ENCODE results near the gene CHRNA1.
A peak's percentile ranks its signal among the peaks of the same experiment; 100 is the strongest.

The CHRNA1 gene

DNA sequence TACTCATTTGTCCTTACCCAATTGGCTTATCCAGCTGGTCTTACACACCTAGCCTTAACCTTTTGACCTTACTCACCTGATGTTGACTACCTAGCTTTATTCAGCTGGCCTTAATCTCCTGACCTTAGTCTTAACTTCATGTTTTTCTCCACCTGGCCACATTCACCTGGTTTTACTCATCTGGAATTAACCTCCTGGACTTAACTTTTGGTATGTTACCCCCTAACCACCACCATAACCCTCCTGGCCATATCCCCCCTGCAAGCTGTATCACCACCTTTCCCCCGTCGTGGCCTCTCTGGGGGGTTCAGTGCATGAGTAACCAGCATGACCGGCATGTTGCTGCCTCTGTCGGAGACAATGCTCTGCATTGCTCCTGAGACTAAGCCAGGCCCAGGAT is 45.7 kb downstream of the CHRNA1 start:
- no peak overlapping the region for H3K18ac ChIP-seq (ENCODE audit: low read length)
- no peak overlapping the region for H2BK120ac ChIP-seq (ENCODE audit: insufficient read depth, low read length, poor library complexity)
- no peak overlapping the region for H4K8ac ChIP-seq (ENCODE audit: low read depth, low read length)
- no peak overlapping the region for H2BK5ac ChIP-seq (ENCODE audit: low read depth, low read length, poor library complexity)
- H3K27ac ChIP-seq (ENCODE audit: low read depth, low read length), result no peak overlapping the region
- H2AK5ac ChIP-seq (ENCODE audit: low read length), result no peak overlapping the region
- H3K27me3 ChIP-seq (ENCODE audit: insufficient read depth, low read length), result no peaks in the 10 kb centered on the region
- H3K79me2 ChIP-seq (ENCODE audit: control insufficient read depth, insufficient read depth, low read length, poor library complexity), result no peaks in the 10 kb centered on the region
- H3K79me1 ChIP-seq (ENCODE audit: low read length), result no peaks in the 10 kb centered on the region
- WGBS (ENCODE audit: extremely low coverage, insufficient coverage, insufficient read length), result no CpG with 5 or more reads among the region's 4 CpGs
- no peak overlapping the region for H4K12ac ChIP-seq (ENCODE audit: low read depth, low read length)
- H2BK12ac ChIP-seq (ENCODE audit: low read length), result no peak overlapping the region
- H3K4me1 ChIP-seq (ENCODE audit: control insufficient read depth in 1 of 2, insufficient read depth in 2 of 2, low read length in 2 of 2), result no peaks in the 10 kb centered on the region
- H2AFZ ChIP-seq (ENCODE audit: insufficient read depth, low read length, poor library complexity), result no peak overlapping the region
- no peak overlapping the region for H3K14ac ChIP-seq (ENCODE audit: low read length)
- no peak overlapping the region for H3K9ac ChIP-seq (ENCODE audit: low read length)
- peak; percentile 59 to 69 for DNase-seq
- no peak overlapping the region for H3K4me2 ChIP-seq (ENCODE audit: low read length)
- no peak overlapping the region for H3K4ac ChIP-seq (ENCODE audit: low read depth, low read length)
- no peaks in the 10 kb centered on the region for H3K36me3 ChIP-seq (ENCODE audit: control insufficient read depth in 1 of 2, insufficient read depth in 2 of 2, low read length in 2 of 2)
- H3K23ac ChIP-seq (ENCODE audit: low read length), result no peak overlapping the region
- H4K91ac ChIP-seq (ENCODE audit: low read depth, low read length), result no peak overlapping the region
- H3K9me3 ChIP-seq (ENCODE audit: insufficient read depth, low read depth, low read length), result no peaks in the 10 kb centered on the region
- no peak overlapping the region for H3K4me3 ChIP-seq (ENCODE audit: low read depth, low read length)

DNA sequence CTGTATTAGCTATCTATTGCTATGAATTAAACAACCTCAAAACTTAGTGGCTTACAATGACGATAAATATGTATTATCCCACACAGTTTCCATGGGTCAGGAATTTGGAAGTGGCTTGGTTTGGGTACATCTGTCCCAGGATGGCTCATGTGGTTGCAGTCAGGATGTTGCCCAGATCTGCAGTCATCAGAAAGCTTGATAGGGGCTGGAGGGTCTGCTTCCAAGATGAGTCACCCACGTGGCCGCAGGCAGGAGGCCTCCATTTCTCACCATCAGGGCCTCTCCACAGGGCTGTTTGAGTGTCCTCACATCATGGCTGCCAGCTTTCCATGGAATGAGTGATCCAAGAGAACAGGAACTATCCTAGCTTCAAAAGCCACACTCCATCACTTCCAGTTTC is 46.4 kb downstream of the CHRNA1 start:
- H4K12ac ChIP-seq (ENCODE audit: low read depth, low read length), result no peak overlapping the region
- no peak overlapping the region for H2AFZ ChIP-seq (ENCODE audit: insufficient read depth, low read length, poor library complexity)
- H3K27ac ChIP-seq (ENCODE audit: low read depth, low read length), result no peak overlapping the region
- no peak overlapping the region for H3K4me2 ChIP-seq (ENCODE audit: low read length)
- no peaks in the 10 kb centered on the region for H3K4me1 ChIP-seq (ENCODE audit: control insufficient read depth in 1 of 2, insufficient read depth in 2 of 2, low read length in 2 of 2)
- peak; percentile 62 to 71 for DNase-seq
- H2BK12ac ChIP-seq (ENCODE audit: low read length), result no peak overlapping the region
- H3K9ac ChIP-seq (ENCODE audit: low read length), result no peak overlapping the region
- no peak overlapping the region for H3K4me3 ChIP-seq (ENCODE audit: low read depth, low read length)
- H4K8ac ChIP-seq (ENCODE audit: low read depth, low read length), result no peak overlapping the region
- no peak overlapping the region for H3K23ac ChIP-seq (ENCODE audit: low read length)
- no peaks in the 10 kb centered on the region for H3K36me3 ChIP-seq (ENCODE audit: control insufficient read depth in 1 of 2, insufficient read depth in 2 of 2, low read length in 2 of 2)
- H3K79me1 ChIP-seq (ENCODE audit: low read length), result no peaks in the 10 kb centered on the region
- no peak overlapping the region for H3K14ac ChIP-seq (ENCODE audit: low read length)
- no peaks in the 10 kb centered on the region for H3K79me2 ChIP-seq (ENCODE audit: control insufficient read depth, insufficient read depth, low read length, poor library complexity)
- H2BK120ac ChIP-seq (ENCODE audit: insufficient read depth, low read length, poor library complexity), result no peak overlapping the region
- H3K9me3 ChIP-seq (ENCODE audit: insufficient read depth, low read depth, low read length), result no peaks in the 10 kb centered on the region
- H2AK5ac ChIP-seq (ENCODE audit: low read length), result no peak overlapping the region
- no peaks in the 10 kb centered on the region for H3K27me3 ChIP-seq (ENCODE audit: insufficient read depth, low read length)
- H4K91ac ChIP-seq (ENCODE audit: low read depth, low read length), result no peak overlapping the region
- no peak overlapping the region for H2BK5ac ChIP-seq (ENCODE audit: low read depth, low read length, poor library complexity)
- H3K4ac ChIP-seq (ENCODE audit: low read depth, low read length), result no peak overlapping the region
- H3K18ac ChIP-seq (ENCODE audit: low read length), result no peak overlapping the region
- WGBS (ENCODE audit: extremely low coverage, insufficient coverage, insufficient read length), result no CpG with 5 or more reads among the region's 3 CpGs

DNA sequence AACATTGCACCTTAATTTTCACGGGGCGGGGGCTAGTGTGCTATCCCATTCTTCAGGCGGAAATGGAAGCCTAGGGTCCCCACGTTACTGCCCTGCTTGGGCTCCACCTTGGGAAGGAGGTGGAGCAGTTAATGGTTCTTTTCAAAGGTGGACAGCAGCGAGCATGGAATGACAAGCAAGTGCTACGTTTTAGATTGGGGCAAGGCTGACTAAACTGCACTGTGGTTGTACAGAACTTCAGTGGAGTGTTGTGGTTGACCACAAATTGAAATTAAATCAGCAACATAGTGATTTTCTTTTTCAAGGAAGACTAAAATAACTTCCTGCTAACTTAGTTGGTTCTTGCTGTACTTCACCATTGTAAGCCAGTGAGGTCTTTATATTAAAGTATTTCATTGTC is 47.0 kb downstream of the CHRNA1 start:
- no peak overlapping the region for H3K4ac ChIP-seq (ENCODE audit: low read depth, low read length)
- no CpG with 5 or more reads among the region's 6 CpGs for WGBS (ENCODE audit: extremely low coverage, insufficient coverage, insufficient read length)
- no peak overlapping the region for H4K91ac ChIP-seq (ENCODE audit: low read depth, low read length)
- no peak overlapping the region for H2AK5ac ChIP-seq (ENCODE audit: low read length)
- no peak overlapping the region for H3K4me2 ChIP-seq (ENCODE audit: low read length)
- H3K27me3 ChIP-seq (ENCODE audit: insufficient read depth, low read length), result no peaks in the 10 kb centered on the region
- no peak overlapping the region for H3K23ac ChIP-seq (ENCODE audit: low read length)
- H3K79me2 ChIP-seq (ENCODE audit: control insufficient read depth, insufficient read depth, low read length, poor library complexity), result no peaks in the 10 kb centered on the region
- no peak overlapping the region for H4K8ac ChIP-seq (ENCODE audit: low read depth, low read length)
- no peak for DNase-seq
- H3K27ac ChIP-seq (ENCODE audit: low read depth, low read length), result no peak overlapping the region
- H3K4me3 ChIP-seq (ENCODE audit: low read depth, low read length), result no peak overlapping the region
- no peak overlapping the region for H2BK5ac ChIP-seq (ENCODE audit: low read depth, low read length, poor library complexity)
- no peak overlapping the region for H2AFZ ChIP-seq (ENCODE audit: insufficient read depth, low read length, poor library complexity)
- H3K14ac ChIP-seq (ENCODE audit: low read length), result no peak overlapping the region
- H3K79me1 ChIP-seq (ENCODE audit: low read length), result no peaks in the 10 kb centered on the region
- H3K9ac ChIP-seq (ENCODE audit: low read length), result no peak overlapping the region
- no peaks in the 10 kb centered on the region for H3K36me3 ChIP-seq (ENCODE audit: control insufficient read depth in 1 of 2, insufficient read depth in 2 of 2, low read length in 2 of 2)
- no peaks in the 10 kb centered on the region for H3K4me1 ChIP-seq (ENCODE audit: control insufficient read depth in 1 of 2, insufficient read depth in 2 of 2, low read length in 2 of 2)
- no peak overlapping the region for H3K18ac ChIP-seq (ENCODE audit: low read length)
- no peak overlapping the region for H4K12ac ChIP-seq (ENCODE audit: low read depth, low read length)
- no peak overlapping the region for H2BK120ac ChIP-seq (ENCODE audit: insufficient read depth, low read length, poor library complexity)
- no peak overlapping the region for H2BK12ac ChIP-seq (ENCODE audit: low read length)
- no peaks in the 10 kb centered on the region for H3K9me3 ChIP-seq (ENCODE audit: insufficient read depth, low read depth, low read length)

DNA sequence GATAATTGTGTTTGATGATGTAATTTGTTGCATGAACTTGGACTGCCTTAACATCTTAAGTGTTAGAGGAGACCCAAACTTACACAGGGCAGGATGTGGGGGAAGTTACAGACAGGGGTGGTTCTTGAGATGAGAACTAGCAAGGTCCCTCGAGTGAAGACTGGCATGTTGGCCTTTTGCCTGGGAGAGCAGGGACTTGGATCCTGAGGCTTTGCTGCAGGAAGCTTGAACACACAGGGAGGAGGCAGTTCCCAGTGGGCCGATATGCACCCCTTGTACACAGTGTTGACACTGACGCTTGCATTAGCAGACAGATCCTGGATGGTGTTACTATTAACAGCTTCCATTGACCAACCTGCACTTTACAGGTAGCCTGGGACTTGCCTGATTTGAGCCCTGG is 47.5 kb downstream of the CHRNA1 start:
- Histone ChIP-seq H3K9ac (ENCODE audit: low read length) (no peak overlapping the region), H3K4me2 (ENCODE audit: low read length) (no peak overlapping the region), H3K4me1 (ENCODE audit: control insufficient read depth in 1 of 2, insufficient read depth in 2 of 2, low read length in 2 of 2) (no peaks in the 10 kb centered on the region), H3K4ac (ENCODE audit: low read depth, low read length) (no peak overlapping the region), H3K18ac (ENCODE audit: low read length) (no peak overlapping the region), H3K23ac (ENCODE audit: low read length) (no peak overlapping the region), H3K27me3 (ENCODE audit: insufficient read depth, low read length) (no peaks in the 10 kb centered on the region), H2AK5ac (ENCODE audit: low read length) (no peak overlapping the region), H2BK120ac (ENCODE audit: insufficient read depth, low read length, poor library complexity) (no peak overlapping the region), H2BK5ac (ENCODE audit: low read depth, low read length, poor library complexity) (no peak overlapping the region), H4K91ac (ENCODE audit: low read depth, low read length) (no peak overlapping the region), H2BK12ac (ENCODE audit: low read length) (no peak overlapping the region), H3K36me3 (ENCODE audit: control insufficient read depth in 1 of 2, insufficient read depth in 2 of 2, low read length in 2 of 2) (no peaks in the 10 kb centered on the region), H3K9me3 (ENCODE audit: insufficient read depth, low read depth, low read length) (no peaks in the 10 kb centered on the region), H2AFZ (ENCODE audit: insufficient read depth, low read length, poor library complexity) (no peak overlapping the region), H4K8ac (ENCODE audit: low read depth, low read length) (no peak overlapping the region), H4K12ac (ENCODE audit: low read depth, low read length) (no peak overlapping the region), H3K79me2 (ENCODE audit: control insufficient read depth, insufficient read depth, low read length, poor library complexity) (no peaks in the 10 kb centered on the region), H3K4me3 (ENCODE audit: low read depth, low read length) (no peak overlapping the region), H3K27ac (ENCODE audit: low read depth, low read length) (no peak overlapping the region), H3K14ac (ENCODE audit: low read length) (no peak overlapping the region), H3K79me1 (ENCODE audit: low read length) (no peaks in the 10 kb centered on the region)
- no CpG with 5 or more reads among the region's 3 CpGs for WGBS (ENCODE audit: extremely low coverage, insufficient coverage, insufficient read length)
- DNase-seq, result no peak
